ENCODE results near the gene PLEKHA5. TPM values are rescaled to one million over a fixed set of nuclear protein-coding genes. Genes with fewer than 3 reads are reported as not detected.

The PLEKHA5 gene, protein sequence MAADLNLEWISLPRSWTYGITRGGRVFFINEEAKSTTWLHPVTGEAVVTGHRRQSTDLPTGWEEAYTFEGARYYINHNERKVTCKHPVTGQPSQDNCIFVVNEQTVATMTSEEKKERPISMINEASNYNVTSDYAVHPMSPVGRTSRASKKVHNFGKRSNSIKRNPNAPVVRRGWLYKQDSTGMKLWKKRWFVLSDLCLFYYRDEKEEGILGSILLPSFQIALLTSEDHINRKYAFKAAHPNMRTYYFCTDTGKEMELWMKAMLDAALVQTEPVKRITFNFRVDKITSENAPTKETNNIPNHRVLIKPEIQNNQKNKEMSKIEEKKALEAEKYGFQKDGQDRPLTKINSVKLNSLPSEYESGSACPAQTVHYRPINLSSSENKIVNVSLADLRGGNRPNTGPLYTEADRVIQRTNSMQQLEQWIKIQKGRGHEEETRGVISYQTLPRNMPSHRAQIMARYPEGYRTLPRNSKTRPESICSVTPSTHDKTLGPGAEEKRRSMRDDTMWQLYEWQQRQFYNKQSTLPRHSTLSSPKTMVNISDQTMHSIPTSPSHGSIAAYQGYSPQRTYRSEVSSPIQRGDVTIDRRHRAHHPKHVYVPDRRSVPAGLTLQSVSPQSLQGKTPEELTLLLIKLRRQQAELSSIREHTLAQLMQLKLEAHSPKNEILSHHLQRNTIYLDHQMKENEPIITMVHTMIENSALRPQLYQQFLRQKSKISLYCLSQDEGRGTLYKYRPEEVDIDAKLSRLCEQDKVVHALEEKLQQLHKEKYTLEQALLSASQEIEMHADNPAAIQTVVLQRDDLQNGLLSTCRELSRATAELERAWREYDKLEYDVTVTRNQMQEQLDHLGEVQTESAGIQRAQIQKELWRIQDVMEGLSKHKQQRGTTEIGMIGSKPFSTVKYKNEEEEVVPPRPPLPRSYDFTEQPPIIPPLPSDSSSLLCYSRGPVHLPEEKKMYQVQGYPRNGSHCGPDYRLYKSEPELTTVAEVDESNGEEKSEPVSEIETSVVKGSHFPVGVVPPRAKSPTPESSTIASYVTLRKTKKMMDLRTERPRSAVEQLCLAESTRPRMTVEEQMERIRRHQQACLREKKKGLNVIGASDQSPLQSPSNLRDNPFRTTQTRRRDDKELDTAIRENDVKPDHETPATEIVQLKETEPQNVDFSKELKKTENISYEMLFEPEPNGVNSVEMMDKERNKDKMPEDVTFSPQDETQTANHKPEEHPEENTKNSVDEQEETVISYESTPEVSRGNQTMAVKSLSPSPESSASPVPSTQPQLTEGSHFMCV
- total RNA-seq (10 to 100 TPM in 1 of 5 donors, 1 to 10 TPM in 3, under 1 TPM in 1; 0.96 to 11.0 (median 4.9) TPM), total RNA-seq (1.0 to 19.8 (median 8.4) reads per million in 29 experiments)
- 9.2 TPM for total RNA-seq (2013)

GRCh38 chr12:19129486-19130223, at the start of gene PLEKHA5:
PLEKHA5 (plus strand) TSS chr12:19129733; CDS start chr12:19129800, 67 bp downstream.
- ATAC-seq (replicated peaks in 1 of 4) (peak; percentile 46 to 75 (median 62)), DNase-seq (peak in 27 of 35 experiments; percentile 3 to 60 (median 20))
- H3K36me3 ChIP-seq (ENCODE audit: control insufficient read depth in 2 of 2, extremely low read depth in 1 of 2, insufficient read depth in 1 of 2, low read length in 1 of 2), result no peaks in the 10 kb centered on the region
- CTCF ChIA-PET, result interaction anchor here (0.7 to 1.4 kb wide), 3 partner anchors 57 to 133 kb away, joined by 3 to 5 read pairs (median 3); no protein-coding TSS in a partner anchor
- peaks cover 0 to 34% of the 10 kb centered on the region in 2 donors for H3K27me3 Mint-ChIP-seq
- WGBS (ENCODE audit: insufficient coverage), result under 1% methylated on average over 79 of the region's 103 CpGs
- peak within 1 kb of the TSS; percentile 83 to 95 (median 84) for H3K4me3 Mint-ChIP-seq
- H3K9me3 Mint-ChIP-seq, result peaks cover 8 to 15% (median 10%) of the 10 kb centered on the region in 3 donors
- no peaks in the 10 kb centered on the region for H3K9me3 ChIP-seq
- H3K27ac ChIP-seq (ENCODE audit: low read length), result peak within 1 kb of the TSS; percentile 47
- H3K36me3 Mint-ChIP-seq, result no peaks in the 10 kb centered on the region
- H3K27ac Mint-ChIP-seq, result peak within 1 kb of the TSS; percentile 61 to 74
- H3K4me1 Mint-ChIP-seq, result peaks cover 12 to 22% (median 22%) of the 10 kb centered on the region in 3 donors
- peaks cover 4 to 11% of the 10 kb centered on the region in 2 experiments for H3K4me1 ChIP-seq (ENCODE audit: control insufficient read depth in 1 of 2, extremely low read depth in 1 of 2, insufficient read depth in 2 of 2, low read length in 2 of 2)
- POLR2A ChIA-PET, result interaction anchor here in 1 of 2 donors (0.6 kb wide), 2 partner anchors 258 to 358 kb away, joined by 3 to 4 read pairs; no protein-coding TSS in a partner anchor
- H3K27me3 ChIP-seq (replicated peaks in 1 of 2; ENCODE audit: control insufficient read depth in 2 of 2, extremely low read depth in 1 of 2, insufficient read depth in 2 of 2, low read length in 1 of 2), result peaks cover 0 to 10% of the 10 kb centered on the region in 2 experiments
- H3K4me3 ChIP-seq (ENCODE audit: control insufficient read depth in 1 of 2, extremely low read depth in 1 of 2, low read length in 1 of 2), result peak within 1 kb of the TSS; percentile 77 to 90

DNA sequence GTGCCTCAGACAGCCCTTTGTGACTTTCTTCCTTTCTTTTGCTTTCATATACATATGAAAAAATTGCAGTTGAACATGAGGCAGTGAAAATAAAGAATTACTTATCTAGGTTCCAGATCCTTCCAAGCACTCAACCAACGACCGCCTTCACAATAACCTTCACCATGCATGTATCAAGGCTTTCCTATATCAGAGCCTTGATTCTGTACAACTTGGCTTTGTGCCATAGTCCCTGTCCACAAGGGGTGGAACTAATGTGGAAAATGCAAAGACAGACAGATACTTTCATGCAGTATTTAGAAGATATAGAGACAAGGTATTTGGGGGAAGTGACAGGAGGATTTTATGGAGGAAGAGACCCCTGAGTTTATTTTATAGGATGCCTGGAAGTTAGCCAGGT, 48.6 kb upstream of the PLEKHA5 start:
- Histone ChIP-seq H3K9me3 (no peaks in the 10 kb centered on the region), H3K36me3 (ENCODE audit: control insufficient read depth in 2 of 2, extremely low read depth in 1 of 2, insufficient read depth in 1 of 2, low read length in 1 of 2) (no peaks in the 10 kb centered on the region), H3K4me3 (ENCODE audit: control insufficient read depth in 1 of 2, extremely low read depth in 1 of 2, low read length in 1 of 2) (no peak overlapping the region), H3K4me1 (ENCODE audit: control insufficient read depth in 1 of 2, extremely low read depth in 1 of 2, insufficient read depth in 2 of 2, low read length in 2 of 2) (no peaks in the 10 kb centered on the region), H3K27ac (ENCODE audit: low read length) (no peak overlapping the region), H3K27me3 (replicated peaks in 1 of 2; ENCODE audit: control insufficient read depth in 2 of 2, extremely low read depth in 1 of 2, insufficient read depth in 2 of 2, low read length in 1 of 2) (no peaks in the 10 kb centered on the region)
- Mint-ChIP-seq H3K27ac (no peak overlapping the region), H3K27me3 (no peaks in the 10 kb centered on the region), H3K9me3 (no peaks in the 10 kb centered on the region), H3K36me3 (no peaks in the 10 kb centered on the region), H3K4me1 (peaks cover 0 to 3% (median 0%) of the 10 kb centered on the region in 3 donors), H3K4me3 (no peak overlapping the region)
- DNase-seq (no peak), ATAC-seq (replicated peaks in 1 of 4) (no peak)
- ChIA-PET CTCF (no interaction called here), POLR2A (no interaction called here)
- WGBS (ENCODE audit: insufficient coverage), result no CpG with 5 or more reads among the region's 2 CpGs

DNA sequence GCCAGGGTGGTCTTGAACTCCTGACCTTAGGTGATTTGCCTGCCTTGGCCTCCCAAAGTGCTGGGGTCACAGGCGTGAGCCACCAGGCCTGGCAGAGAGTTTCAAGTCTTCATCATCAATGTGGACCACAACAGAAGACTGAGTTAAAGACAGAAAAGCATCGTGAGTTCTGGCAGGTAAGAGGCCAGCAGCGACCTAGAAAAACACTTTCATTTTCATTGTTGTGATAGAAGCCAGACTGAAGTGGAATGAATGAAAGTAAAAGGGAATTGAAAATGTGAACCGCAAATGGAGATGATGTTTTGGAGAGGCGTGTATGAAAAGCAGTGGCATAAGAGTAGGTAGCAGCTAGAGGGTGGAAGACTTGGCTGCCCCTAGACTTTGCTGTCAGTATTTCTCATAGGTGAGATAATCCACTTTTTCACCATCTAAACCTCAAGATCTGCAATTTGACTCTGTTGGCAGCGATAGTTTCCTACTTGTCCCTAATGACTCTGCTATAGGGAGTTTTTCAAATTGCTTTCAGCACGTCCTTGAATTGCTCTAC, 47.1 kb upstream of the PLEKHA5 start:
- Mint-ChIP-seq H3K36me3 (no peaks in the 10 kb centered on the region), H3K4me1 (peaks cover 0 to 3% (median 0%) of the 10 kb centered on the region in 3 donors), H3K27ac (no peak overlapping the region), H3K4me3 (no peak overlapping the region), H3K9me3 (no peaks in the 10 kb centered on the region), H3K27me3 (no peaks in the 10 kb centered on the region)
- CTCF ChIA-PET, result no interaction called here
- 54% methylated on average over 4 of the region's 7 CpGs for WGBS (ENCODE audit: insufficient coverage)
- no peaks in the 10 kb centered on the region for H3K4me1 ChIP-seq (ENCODE audit: control insufficient read depth in 1 of 2, extremely low read depth in 1 of 2, insufficient read depth in 2 of 2, low read length in 2 of 2)
- H3K36me3 ChIP-seq (ENCODE audit: control insufficient read depth in 2 of 2, extremely low read depth in 1 of 2, insufficient read depth in 1 of 2, low read length in 1 of 2), result no peaks in the 10 kb centered on the region
- no peaks in the 10 kb centered on the region for H3K27me3 ChIP-seq (replicated peaks in 1 of 2; ENCODE audit: control insufficient read depth in 2 of 2, extremely low read depth in 1 of 2, insufficient read depth in 2 of 2, low read length in 1 of 2)
- POLR2A ChIA-PET, result no interaction called here
- no peak overlapping the region for H3K4me3 ChIP-seq (ENCODE audit: control insufficient read depth in 1 of 2, extremely low read depth in 1 of 2, low read length in 1 of 2)
- ATAC-seq (replicated peaks in 1 of 4), result no peak
- no peak overlapping the region for H3K27ac ChIP-seq (ENCODE audit: low read length)
- no peak for DNase-seq
- no peaks in the 10 kb centered on the region for H3K9me3 ChIP-seq

DNA sequence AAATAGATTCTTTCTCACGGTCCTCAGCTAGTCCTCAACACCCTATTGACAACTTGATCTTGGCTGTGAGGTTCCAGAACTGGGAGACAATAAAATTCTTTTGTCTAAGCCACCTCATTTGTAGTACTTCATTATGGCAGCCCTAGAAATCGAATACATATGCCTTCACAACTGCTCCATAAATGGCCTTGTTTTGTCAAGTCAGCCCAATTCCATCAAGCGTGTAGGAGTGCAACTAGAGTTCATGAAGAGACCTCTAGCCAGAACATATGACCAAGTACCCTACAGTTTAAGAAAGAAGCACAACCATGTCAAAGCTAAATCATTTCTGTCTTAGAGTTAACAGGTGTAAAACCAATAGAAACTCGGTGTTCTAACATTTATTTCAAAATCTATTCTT, 45.0 kb upstream of the PLEKHA5 start:
- H3K36me3 Mint-ChIP-seq, result no peaks in the 10 kb centered on the region
- no peak overlapping the region for H3K27ac Mint-ChIP-seq
- no peaks in the 10 kb centered on the region for H3K9me3 ChIP-seq
- H3K27me3 Mint-ChIP-seq, result no peaks in the 10 kb centered on the region
- peaks cover 0 to 3% (median 0%) of the 10 kb centered on the region in 3 donors for H3K4me1 Mint-ChIP-seq
- H3K4me1 ChIP-seq (ENCODE audit: control insufficient read depth in 1 of 2, extremely low read depth in 1 of 2, insufficient read depth in 2 of 2, low read length in 2 of 2), result no peaks in the 10 kb centered on the region
- CTCF ChIA-PET, result no interaction called here
- no peaks in the 10 kb centered on the region for H3K36me3 ChIP-seq (ENCODE audit: control insufficient read depth in 2 of 2, extremely low read depth in 1 of 2, insufficient read depth in 1 of 2, low read length in 1 of 2)
- POLR2A ChIA-PET, result no interaction called here
- H3K27ac ChIP-seq (ENCODE audit: low read length), result no peak overlapping the region
- H3K27me3 ChIP-seq (replicated peaks in 1 of 2; ENCODE audit: control insufficient read depth in 2 of 2, extremely low read depth in 1 of 2, insufficient read depth in 2 of 2, low read length in 1 of 2), result no peaks in the 10 kb centered on the region
- no peak for DNase-seq
- no peak for ATAC-seq (replicated peaks in 1 of 4)
- 72% methylated on average over 3 of the region's 4 CpGs for WGBS (ENCODE audit: insufficient coverage)
- no peaks in the 10 kb centered on the region for H3K9me3 Mint-ChIP-seq
- H3K4me3 ChIP-seq (ENCODE audit: control insufficient read depth in 1 of 2, extremely low read depth in 1 of 2, low read length in 1 of 2), result no peak overlapping the region
- no peak overlapping the region for H3K4me3 Mint-ChIP-seq

DNA sequence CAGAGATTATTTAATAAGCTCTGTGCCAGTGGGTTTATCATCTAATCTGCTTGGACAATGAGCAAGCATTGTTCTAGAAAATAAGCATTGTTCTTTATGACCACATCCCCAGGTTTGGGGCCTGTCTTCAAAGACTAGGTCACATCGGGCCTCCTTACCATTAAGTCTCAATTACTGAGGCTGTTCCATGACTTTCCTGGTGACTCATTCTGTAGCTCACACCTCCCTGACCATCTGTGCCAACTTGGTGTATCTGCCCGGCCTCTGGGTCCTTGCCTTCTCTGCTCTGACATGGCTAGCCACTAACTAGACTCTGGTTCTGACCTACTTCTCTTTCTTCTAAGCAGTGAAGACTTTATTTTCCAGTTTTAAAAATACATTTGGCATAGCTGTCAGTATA, 44.4 kb upstream of the PLEKHA5 start:
- Histone ChIP-seq H3K27ac (ENCODE audit: low read length) (no peak overlapping the region), H3K9me3 (no peaks in the 10 kb centered on the region), H3K4me3 (ENCODE audit: control insufficient read depth in 1 of 2, extremely low read depth in 1 of 2, low read length in 1 of 2) (no peak overlapping the region), H3K36me3 (ENCODE audit: control insufficient read depth in 2 of 2, extremely low read depth in 1 of 2, insufficient read depth in 1 of 2, low read length in 1 of 2) (no peaks in the 10 kb centered on the region), H3K27me3 (replicated peaks in 1 of 2; ENCODE audit: control insufficient read depth in 2 of 2, extremely low read depth in 1 of 2, insufficient read depth in 2 of 2, low read length in 1 of 2) (no peaks in the 10 kb centered on the region), H3K4me1 (ENCODE audit: control insufficient read depth in 1 of 2, extremely low read depth in 1 of 2, insufficient read depth in 2 of 2, low read length in 2 of 2) (no peaks in the 10 kb centered on the region)
- no peak for ATAC-seq (replicated peaks in 1 of 4)
- 96% methylated on average over 2 of the region's 2 CpGs for WGBS (ENCODE audit: insufficient coverage)
- ChIA-PET CTCF (no interaction called here), POLR2A (no interaction called here)
- H3K27me3 Mint-ChIP-seq, result no peaks in the 10 kb centered on the region
- H3K27ac Mint-ChIP-seq, result no peak overlapping the region
- peaks cover 0 to 3% (median 0%) of the 10 kb centered on the region in 3 donors for H3K4me1 Mint-ChIP-seq
- no peak for DNase-seq
- no peaks in the 10 kb centered on the region for H3K9me3 Mint-ChIP-seq
- no peaks in the 10 kb centered on the region for H3K36me3 Mint-ChIP-seq
- H3K4me3 Mint-ChIP-seq, result no peak overlapping the region
